Smooth muscle cell of the pulmonary artery (primary cell): ENCODE measurements around the gene OR13G1. TPM values are rescaled to one million over a fixed set of nuclear protein-coding genes. Genes with fewer than 3 reads are reported as not detected.

Experiments used
- total RNA-seq: library from RNA; depleted of rRNA; stranded (reverse); fragments of >200 nt; gene quantifications from 2 replicates; pipeline ENCODE4 v1.2.3, GENCODE V29; 2014

OR13G1 gene, protein sequence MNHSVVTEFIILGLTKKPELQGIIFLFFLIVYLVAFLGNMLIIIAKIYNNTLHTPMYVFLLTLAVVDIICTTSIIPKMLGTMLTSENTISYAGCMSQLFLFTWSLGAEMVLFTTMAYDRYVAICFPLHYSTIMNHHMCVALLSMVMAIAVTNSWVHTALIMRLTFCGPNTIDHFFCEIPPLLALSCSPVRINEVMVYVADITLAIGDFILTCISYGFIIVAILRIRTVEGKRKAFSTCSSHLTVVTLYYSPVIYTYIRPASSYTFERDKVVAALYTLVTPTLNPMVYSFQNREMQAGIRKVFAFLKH
- not detected in 2 replicates for total RNA-seq

GRCh38 chr1:247679639-247680038, at the start of gene OR13G1:
TSS of gene OR13G1 (minus strand) at chr1:247679739. CDS start at chr1:247673041, 6,698 bp downstream.

GRCh38 chr1:247716546-247716945, 37.0 kb upstream of the OR13G1 start, which contains the start of gene OR6F1:
TSS of gene OR6F1 (minus strand) at chr1:247716646. CDS start at chr1:247712755, 3,891 bp downstream.

Other genes with a start within 250 kb of the OR13G1 start
- not detected in 2 replicates for gene OR2B11, start 221.6 kb downstream of the OR13G1 start, total RNA-seq
- gene OR2C3, start 143.3 kb downstream of the OR13G1 start, total RNA-seq: not detected in 2 replicates
- gene GCSAML, start 130.6 kb downstream of the OR13G1 start, total RNA-seq: 0.13 TPM in 1 of 2 replicates, not detected in the other
- gene OR2G2, start 91.4 kb downstream of the OR13G1 start, total RNA-seq: not detected in 2 replicates
- not detected in 2 replicates for gene OR2G3, start 74.2 kb downstream of the OR13G1 start, total RNA-seq
- not detected in 2 replicates for gene OR6F1, start 36.9 kb upstream of the OR13G1 start, total RNA-seq
- not detected in 2 replicates for gene OR14K1, start 58.9 kb upstream of the OR13G1 start, total RNA-seq
- not detected in 2 replicates for gene OR14A2, start 68.4 kb upstream of the OR13G1 start, total RNA-seq
- not detected in 2 replicates for gene OR1C1, start 80.8 kb upstream of the OR13G1 start, total RNA-seq
- not detected in 2 replicates for gene OR14A16, start 144.4 kb upstream of the OR13G1 start, total RNA-seq
- not detected in 2 replicates for gene OR11L1, start 162.2 kb upstream of the OR13G1 start, total RNA-seq
- 0.07 and 0.13 TPM in 2 replicates for gene TRIM58, start 177.4 kb upstream of the OR13G1 start, total RNA-seq
- gene OR2W3, start 215.8 kb upstream of the OR13G1 start, total RNA-seq: not detected in 2 replicates
- gene OR2T8, start 240.5 kb upstream of the OR13G1 start, total RNA-seq: not detected in 2 replicates
- not detected in 2 replicates for gene OR2AJ1, start 245.2 kb upstream of the OR13G1 start, total RNA-seq